Panc1 (cell line): Measurements from ENCODE around the gene HES3. TPM values are rescaled to one million over a fixed set of nuclear protein-coding genes. Genes with fewer than 3 reads are reported as not detected.

Experiments
- ATAC-seq: fragments of 200-7000 bp; cut with Tn5 transposase; 2 replicates; pipeline ENCODE4 v1.9.1; 2020; ENCODE audit warnings: mild to moderate bottlenecking, moderate library complexity
- BruUV-seq: library from RNA; stranded (reverse); fragments of 400-500 nt; replicated peaks from 2 replicates; lab custom pipeline; 2021; lab: Mats Ljungman, UMichigan
- CTCF ChIA-PET: fragments of 300-600 bp; sonication (Branson Sonifier 250); formaldehyde crosslinking; loops from one replicate; lab custom pipeline; 2022; ENCODE audit warnings: antibody characterized with exemption; lab: Charles Lee
- POLR2A ChIA-PET: fragments of 300-600 bp; sonication (Branson Sonifier 250); formaldehyde crosslinking; loops from one replicate; lab custom pipeline; 2022; ENCODE audit warnings: antibody characterized with exemption; lab: Charles Lee
- DNase-seq: peaks from one replicate; pipeline ENCODE4 v3.0.0-alpha.2; 2010; ENCODE audit warnings: low read depth, low spot score
- H3K27ac ChIP-seq: 2 replicates; pipeline ENCODE4 v1.5.1; 2011; ENCODE audit warnings: mild to moderate bottlenecking, low read length, inconsistent platforms
- H3K27me3 ChIP-seq: fragments of 200-500 bp; sonication (Bioruptor generic); 2 replicates; pipeline ENCODE4 v1.6.0; 2014; ENCODE audit warnings: low read length, inconsistent platforms; ENCODE audit not compliant: control insufficient read depth, insufficient read depth
- H3K36me3 ChIP-seq: fragments of 200-500 bp; sonication (Bioruptor generic); 2 replicates; pipeline ENCODE4 v1.5.1; 2014; ENCODE audit warnings: inconsistent platforms, mild to moderate bottlenecking, low read length, moderate library complexity; ENCODE audit not compliant: control insufficient read depth, insufficient read depth
- H3K4me1 ChIP-seq: 2 replicates; pipeline ENCODE4 v1.5.1; 2011; ENCODE audit warnings: inconsistent platforms, mild to moderate bottlenecking, low read length, moderate library complexity; ENCODE audit not compliant: control insufficient read depth, insufficient read depth
- H3K4me3 ChIP-seq, 2 experiments: 2 replicates each; pipeline ENCODE4 v1.5.1; 2011 to 2012; ENCODE audit warnings: low read depth in 2 of 2, low read length in 2 of 2, mild to moderate bottlenecking in 2 of 2, inconsistent platforms in 1 of 2, moderate library complexity in 1 of 2
- H3K9me3 ChIP-seq: fragments of 200-500 bp; sonication (Bioruptor generic); 2 replicates; pipeline ENCODE4 v1.5.1; 2014; ENCODE audit warnings: low read depth, mild to moderate bottlenecking, inconsistent platforms, low read length, moderate library complexity; ENCODE audit not compliant: control insufficient read depth, insufficient read depth
- CTCF ChIP-seq: fragments of 450-650 bp; IDR thresholded peaks from 2 replicates; pipeline ENCODE4 v1.5.1; 2017; ENCODE audit warnings: mild to moderate bottlenecking
- POLR2AphosphoS5 ChIP-seq: IDR thresholded peaks from 2 replicates; pipeline ENCODE4 v1.6.1; 2012; ENCODE audit warnings: mild to moderate bottlenecking, low read depth, low read length, moderate library complexity
- SIN3A ChIP-seq: IDR thresholded peaks from 2 replicates; pipeline ENCODE4 v1.6.1; 2012; ENCODE audit warnings: low read depth, mild to moderate bottlenecking, low read length, moderate library complexity, borderline replicate concordance; ENCODE audit not compliant: insufficient read depth
- TCF7L2 ChIP-seq: IDR thresholded peaks from 2 replicates; pipeline ENCODE4 v1.6.1; 2011; ENCODE audit warnings: mild to moderate bottlenecking, low read depth, low read length, inconsistent platforms
- in situ Hi-C: cut with HindIII; loops from 2 replicates; pipeline ENCODE4 v1.10.0; 2016; ENCODE audit warnings: low sequenced_read_pairs, low pct_unique_long_range_greater_than_20kb
- intact Hi-C: fragments of 100-400 bp; cut with micrococcal nuclease; formaldehyde crosslinking; loops from one replicate; pipeline ENCODE4 v1.10.0; 2022; ENCODE audit not compliant: unreplicated experiment
- total RNA-seq: library from RNA; stranded (reverse); gene quantifications from one replicate; pipeline ENCODE4 v1.2.1, GENCODE V29; 2021; ENCODE audit not compliant: unreplicated experiment
- TF ChIP-seq, protein P1 (sequence below), 2 experiments: IDR thresholded peaks; 2 replicates each; pipeline ENCODE4 v1.6.1; 2011 to 2012; ENCODE audit warnings: low read depth in 2 of 2, control low read depth in 1 of 2, low read length in 1 of 2, mild to moderate bottlenecking in 1 of 2, moderate library complexity in 1 of 2; ENCODE audit not compliant: insufficient read depth in 1 of 2

HES3 gene
- total RNA-seq, 1 experiment from 2014 or later, result not detected

- Histone ChIP-seq H3K4me1 (no peaks in the 10 kb centered on the region), H3K4me3 (no peak overlapping the region), H3K9me3 (no peaks in the 10 kb centered on the region), H3K27ac (no peak overlapping the region), H3K27me3 (no peaks in the 10 kb centered on the region), H3K36me3 (no peaks in the 10 kb centered on the region)
- TF ChIP-seq SIN3A (no peak), POLR2AphosphoS5 (no peak), TCF7L2 (no peak), CTCF (no peak)
- TF ChIP-seq, protein P1, sequence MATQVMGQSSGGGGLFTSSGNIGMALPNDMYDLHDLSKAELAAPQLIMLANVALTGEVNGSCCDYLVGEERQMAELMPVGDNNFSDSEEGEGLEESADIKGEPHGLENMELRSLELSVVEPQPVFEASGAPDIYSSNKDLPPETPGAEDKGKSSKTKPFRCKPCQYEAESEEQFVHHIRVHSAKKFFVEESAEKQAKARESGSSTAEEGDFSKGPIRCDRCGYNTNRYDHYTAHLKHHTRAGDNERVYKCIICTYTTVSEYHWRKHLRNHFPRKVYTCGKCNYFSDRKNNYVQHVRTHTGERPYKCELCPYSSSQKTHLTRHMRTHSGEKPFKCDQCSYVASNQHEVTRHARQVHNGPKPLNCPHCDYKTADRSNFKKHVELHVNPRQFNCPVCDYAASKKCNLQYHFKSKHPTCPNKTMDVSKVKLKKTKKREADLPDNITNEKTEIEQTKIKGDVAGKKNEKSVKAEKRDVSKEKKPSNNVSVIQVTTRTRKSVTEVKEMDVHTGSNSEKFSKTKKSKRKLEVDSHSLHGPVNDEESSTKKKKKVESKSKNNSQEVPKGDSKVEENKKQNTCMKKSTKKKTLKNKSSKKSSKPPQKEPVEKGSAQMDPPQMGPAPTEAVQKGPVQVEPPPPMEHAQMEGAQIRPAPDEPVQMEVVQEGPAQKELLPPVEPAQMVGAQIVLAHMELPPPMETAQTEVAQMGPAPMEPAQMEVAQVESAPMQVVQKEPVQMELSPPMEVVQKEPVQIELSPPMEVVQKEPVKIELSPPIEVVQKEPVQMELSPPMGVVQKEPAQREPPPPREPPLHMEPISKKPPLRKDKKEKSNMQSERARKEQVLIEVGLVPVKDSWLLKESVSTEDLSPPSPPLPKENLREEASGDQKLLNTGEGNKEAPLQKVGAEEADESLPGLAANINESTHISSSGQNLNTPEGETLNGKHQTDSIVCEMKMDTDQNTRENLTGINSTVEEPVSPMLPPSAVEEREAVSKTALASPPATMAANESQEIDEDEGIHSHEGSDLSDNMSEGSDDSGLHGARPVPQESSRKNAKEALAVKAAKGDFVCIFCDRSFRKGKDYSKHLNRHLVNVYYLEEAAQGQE (IDR thresholded peaks at IDR 0.05; ENCODE audit: insufficient read depth in 1 of 2, low read depth in 2 of 2, low read length in 1 of 2), result no peak
- ChIA-PET CTCF (no interaction called here), POLR2A (no interaction called here)
- intact Hi-C loops (no loop called here), in situ Hi-C loops (no loop called here)
- ATAC-seq (no peak), DNase-seq (no peak)
- BruUV-seq, result no TSS peak
Observed at GRCh38 chr1:6287029-6287428, 43.0 kb downstream of the HES3 start.

- H3K27me3 ChIP-seq, result no peaks in the 10 kb centered on the region
- in situ Hi-C loops, result no loop called here
- ATAC-seq, result no peak
- no TSS peak for BruUV-seq
- DNase-seq, result no peak
- TF ChIP-seq POLR2AphosphoS5 (no peak), SIN3A (no peak), CTCF (no peak), TCF7L2 (no peak)
- TF ChIP-seq, protein P1 (IDR thresholded peaks at IDR 0.05; ENCODE audit: insufficient read depth in 1 of 2, low read depth in 2 of 2, low read length in 1 of 2), result no peak
- H3K36me3 ChIP-seq, result no peaks in the 10 kb centered on the region
- CTCF ChIA-PET, result no interaction called here
- no peaks in the 10 kb centered on the region for H3K9me3 ChIP-seq
- no peaks in the 10 kb centered on the region for H3K4me1 ChIP-seq
- intact Hi-C loops, result no loop called here
- no peak overlapping the region for H3K27ac ChIP-seq
- no peak overlapping the region for H3K4me3 ChIP-seq
- POLR2A ChIA-PET, result interaction anchor here (0.6 kb wide), 1 partner anchor 141 kb away, joined by 3 read pairs; no protein-coding TSS in a partner anchor
Observed at GRCh38 chr1:6287431-6287886, 43.5 kb downstream of the HES3 start.
